Putamen (tissue), 1 donor: ENCODE data around the gene PKNOX1.
"Not testable (repeated sequence)": the region's sequence is repeated elsewhere in the genome, so short reads cannot be mapped to it uniquely, and the experiment has no call there.

Experiments
- DNase-seq: peaks from one replicate; pipeline ENCODE4 v3.0.0-alpha.2; 2016; ENCODE audit warnings: low spot score

Gene PKNOX1

DNA sequence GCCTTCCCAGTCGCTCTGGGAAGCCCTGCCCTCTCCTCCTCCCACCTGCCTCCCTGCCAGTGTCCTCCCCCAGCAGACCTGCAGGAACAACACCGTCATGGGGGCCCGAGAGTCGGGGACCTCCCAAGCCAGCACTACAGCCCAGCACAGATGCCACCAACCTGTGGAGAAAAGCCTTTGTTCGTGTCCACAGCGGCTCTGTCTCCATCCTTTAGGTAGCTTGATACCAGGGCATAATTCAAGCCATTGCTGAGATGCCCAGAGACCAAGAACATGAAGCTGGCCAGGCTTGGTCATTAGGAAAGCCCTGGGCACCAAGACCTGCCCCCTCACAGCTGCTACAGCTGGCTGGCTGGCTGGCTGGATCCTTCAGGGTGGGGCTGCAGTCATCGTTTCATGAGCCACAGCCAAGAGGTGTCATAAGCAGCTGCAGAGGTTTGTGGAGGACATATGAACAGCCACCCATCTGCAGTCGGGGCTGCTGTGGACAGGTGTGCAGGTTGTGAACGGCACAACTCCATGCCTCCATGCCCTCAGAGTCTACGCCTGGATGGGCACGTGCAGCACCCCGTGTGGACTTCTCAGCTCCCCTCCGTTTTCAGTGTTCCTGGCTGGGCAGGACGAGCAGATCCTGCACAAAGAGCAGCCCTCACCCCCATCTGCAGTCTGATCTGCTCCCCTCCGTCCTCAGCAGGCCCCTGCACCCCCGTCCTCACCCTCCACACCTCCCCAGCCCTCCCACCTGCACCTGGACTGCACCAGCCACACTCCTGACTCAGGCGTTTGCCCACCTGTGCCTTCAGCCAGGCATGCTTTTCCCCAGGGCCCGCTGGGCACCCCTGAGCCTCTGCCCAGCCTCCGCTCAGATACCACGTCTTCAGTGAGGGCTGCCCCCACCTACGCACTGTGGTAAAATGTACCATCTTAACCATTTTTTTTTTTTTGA lies 71.8 kb downstream of the PKNOX1 start:
- not testable (repeated sequence) for DNase-seq

DNA sequence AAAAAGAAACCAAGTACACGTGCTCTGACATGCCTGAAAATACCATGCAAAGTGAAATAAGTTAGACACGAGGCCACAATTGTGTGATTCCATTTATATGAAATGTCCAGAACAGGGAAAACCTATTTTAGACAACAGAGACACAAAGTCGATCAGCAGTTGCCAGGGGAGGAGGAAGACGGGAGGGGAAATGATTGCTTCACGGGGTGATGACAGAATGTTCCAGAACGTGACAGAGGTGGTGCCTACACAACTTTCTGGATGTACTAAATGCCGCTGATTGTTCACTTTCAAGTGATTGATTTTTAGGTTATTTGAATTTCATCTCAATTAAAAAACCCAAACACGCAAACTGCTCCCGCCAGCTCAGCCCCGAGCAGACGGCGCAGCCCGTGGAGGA lies 78.8 kb downstream of the PKNOX1 start:
- not testable (repeated sequence) for DNase-seq

DNA sequence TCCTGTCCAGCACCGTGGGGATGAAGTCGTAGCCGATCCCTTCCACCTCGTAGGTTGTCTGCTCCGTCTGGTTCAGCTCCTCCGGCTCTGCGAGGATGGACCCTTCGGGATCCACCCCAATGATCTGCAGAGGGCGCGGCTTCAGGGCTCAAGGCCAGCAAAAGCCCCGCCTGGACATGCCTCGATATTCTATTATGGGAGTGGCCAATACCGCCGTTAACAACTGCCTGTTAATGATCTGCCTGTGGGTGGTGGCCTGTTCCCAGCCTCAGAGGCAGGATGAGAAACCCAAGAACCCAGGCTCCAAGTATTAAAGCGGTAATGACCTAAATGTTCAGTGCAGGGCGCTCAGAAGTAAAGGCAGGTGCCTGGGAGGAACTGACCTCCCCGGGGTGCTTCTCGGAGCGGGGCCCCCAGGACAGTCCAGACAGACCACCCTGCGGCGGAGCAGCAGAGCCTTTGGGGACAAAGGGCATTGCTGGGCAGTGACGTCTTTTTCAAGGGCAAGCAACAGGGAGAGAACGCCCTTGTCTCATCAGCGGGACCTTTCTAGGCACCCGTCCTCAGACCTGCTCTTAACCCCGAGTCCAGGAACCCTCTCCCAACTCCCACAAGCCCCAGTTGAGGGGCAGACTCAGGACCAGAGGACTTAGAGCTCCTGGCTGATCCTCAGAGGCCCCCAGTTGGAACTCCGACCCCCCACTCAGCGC lies 88.7 kb downstream of the PKNOX1 start:
- DNase-seq = not testable (repeated sequence)

DNA sequence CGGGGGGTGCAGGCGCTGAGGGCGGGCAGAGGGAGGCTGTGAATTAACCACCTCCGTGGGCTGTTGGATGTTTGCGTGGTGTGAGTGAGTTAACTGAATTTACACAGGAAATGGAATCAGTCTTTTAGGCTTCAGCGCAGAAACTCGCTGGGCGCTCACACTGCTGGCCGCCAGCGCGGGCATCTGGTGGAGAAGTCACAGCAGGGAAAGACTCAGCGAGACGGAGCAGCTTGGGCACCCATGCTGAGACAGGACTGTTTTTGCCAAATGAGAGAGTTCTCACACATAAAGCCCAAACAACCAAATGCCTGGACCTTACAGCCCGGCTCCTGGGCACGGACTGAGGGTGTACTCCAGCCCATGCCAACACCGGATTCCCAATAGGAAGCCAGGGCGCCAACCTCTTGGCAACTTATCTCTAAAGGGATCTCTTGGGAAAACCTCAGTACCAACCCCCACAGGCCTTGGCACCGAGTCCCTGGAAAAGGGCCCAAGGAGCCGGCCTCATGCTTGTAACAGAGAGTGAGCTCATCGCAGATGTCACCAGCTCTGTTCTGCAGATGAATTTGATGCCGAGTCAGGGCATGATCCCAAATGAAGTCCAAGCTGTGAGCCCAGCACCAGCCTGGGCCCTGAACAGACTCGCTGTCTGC lies 90.0 kb downstream of the PKNOX1 start:
- not testable (repeated sequence) for DNase-seq

DNA sequence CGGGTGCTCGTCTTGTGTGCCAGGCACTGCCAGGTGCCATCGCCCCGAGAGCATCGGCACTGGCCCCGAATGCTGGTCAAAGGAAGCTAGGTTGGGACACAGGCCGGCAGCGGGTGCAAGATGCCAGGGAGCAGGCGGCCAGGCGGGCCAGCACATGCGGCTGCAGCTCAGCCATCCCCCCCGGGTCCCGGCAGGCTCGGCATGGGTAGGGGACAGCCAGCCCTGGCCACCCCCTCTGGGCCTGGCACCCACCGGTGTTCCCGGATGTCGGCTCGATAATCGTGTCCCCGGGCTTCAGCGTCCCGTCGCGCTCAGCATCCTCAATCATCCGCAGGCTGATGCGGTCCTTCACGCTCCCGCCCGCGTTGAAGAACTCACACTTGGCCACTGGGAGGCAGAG lies 91.6 kb downstream of the PKNOX1 start:
- not testable (repeated sequence) for DNase-seq

DNA sequence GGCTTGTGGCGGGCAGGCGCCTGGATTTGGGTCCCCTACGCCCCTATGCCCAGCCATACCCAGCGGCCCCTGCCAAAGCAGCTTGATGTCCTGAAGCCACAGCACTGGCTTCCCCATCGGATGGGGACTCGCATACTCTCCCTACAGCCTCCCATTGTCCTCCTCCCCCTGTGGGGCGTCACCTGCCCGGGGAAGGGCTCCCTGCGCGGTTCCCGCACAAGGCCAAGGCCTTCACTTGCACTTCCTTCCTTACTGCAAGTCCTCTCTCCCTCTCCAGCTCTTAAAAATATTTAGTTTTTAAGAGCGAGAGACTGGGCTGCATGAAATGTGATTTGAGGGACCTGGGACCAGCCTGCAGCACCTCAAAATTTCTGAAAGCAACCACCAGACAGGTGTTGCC lies 92.3 kb downstream of the PKNOX1 start:
- not testable (repeated sequence) for DNase-seq

DNA sequence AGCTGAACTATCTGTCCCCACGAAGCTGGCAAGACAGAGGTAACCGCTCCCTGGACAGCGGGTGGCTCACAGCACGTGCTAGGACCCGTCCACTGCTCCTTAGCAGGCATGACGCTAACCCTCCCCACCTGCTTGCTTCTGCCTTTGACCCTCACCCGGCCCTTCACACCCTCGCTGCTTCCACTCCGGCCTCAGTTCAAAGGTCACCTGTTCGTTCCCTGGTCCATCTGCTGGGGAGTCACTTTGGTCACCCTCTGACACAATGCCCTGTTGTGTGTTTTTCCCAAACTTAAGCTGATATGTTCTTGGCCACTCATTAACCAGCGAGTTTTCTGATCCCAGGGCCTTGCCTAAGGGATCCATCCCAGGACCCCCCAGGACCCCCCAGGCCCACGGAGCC lies 93.7 kb downstream of the PKNOX1 start:
- DNase-seq = not testable (repeated sequence)

DNA sequence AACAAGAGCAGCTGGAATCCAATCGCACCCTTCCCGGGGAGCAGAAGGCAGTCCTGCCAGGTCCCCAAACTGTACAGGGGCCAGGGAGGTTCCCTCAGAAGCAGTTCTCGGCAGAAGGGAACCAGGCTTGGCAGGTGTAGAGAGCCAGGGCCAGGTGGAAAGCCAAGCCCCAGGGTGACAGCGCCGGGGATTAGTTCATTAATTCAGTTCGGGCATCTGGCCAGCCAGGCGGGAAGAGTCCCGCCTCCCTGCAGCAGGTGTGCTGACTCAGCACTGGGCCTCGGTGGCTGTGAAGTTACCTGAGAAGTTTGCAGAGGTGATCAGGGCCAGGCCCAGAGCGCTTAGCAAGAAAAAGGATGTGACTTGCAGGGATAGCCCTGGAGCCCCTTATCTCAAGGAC lies 95.3 kb downstream of the PKNOX1 start:
- not testable (repeated sequence) for DNase-seq

DNA sequence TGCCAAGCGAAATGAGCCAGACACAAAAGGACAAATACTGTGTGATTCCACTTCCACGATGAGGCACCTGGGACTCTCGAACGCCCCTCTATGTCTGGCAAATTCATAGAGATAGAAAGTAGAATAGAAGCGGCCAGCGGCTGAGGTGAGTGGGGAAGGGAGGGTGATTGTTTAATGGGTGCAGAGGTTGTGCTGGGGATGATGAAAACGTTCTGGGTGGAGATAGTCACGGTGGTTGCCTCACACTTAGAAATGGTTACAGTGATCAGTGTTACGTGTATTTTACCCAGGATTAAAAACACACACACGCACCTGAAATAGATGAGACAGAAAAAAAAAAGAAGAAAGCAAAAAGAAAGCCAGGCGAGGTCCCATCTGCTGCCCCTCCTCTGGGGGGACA lies 98.4 kb downstream of the PKNOX1 start:
- not testable (repeated sequence) for DNase-seq

DNA sequence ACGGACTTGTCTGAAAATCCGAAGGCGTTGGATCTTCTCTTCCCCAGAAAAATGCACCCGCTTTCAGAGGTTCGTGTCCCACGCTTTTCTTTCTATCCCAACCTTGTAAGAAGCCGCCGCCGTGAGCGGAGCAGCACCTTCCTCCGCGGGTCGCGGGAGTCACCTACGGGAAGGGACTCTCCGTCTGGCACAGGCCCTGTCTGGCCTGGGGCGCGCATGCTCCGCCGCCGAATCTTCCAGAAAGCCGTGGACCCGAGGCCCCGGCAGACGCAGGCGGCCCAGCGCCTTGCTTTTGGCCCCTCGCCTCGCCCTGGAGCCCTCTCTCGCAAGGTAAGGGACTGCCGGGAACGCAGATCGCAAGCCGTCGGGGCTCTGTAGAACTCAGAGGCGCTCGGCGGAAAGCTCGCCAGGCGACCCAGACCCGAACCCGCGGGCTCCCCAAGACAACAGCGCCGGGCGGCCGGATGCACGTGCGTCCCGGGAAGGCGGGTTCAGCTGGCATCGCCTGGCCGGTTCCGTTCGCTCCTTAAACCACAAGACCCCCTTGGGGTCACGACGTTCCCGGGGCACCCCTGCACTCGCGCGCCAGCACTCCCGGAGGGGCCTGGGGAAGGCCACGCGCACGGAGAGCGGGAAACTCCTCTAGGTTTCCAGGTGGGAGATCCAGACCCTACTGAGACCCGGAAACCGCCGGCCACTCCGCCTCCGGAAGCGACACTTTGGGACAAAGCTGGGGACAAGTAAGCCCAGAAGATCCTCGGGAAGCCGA lies 100.2 kb downstream of the PKNOX1 start:
- DNase-seq = not testable (repeated sequence)

DNA sequence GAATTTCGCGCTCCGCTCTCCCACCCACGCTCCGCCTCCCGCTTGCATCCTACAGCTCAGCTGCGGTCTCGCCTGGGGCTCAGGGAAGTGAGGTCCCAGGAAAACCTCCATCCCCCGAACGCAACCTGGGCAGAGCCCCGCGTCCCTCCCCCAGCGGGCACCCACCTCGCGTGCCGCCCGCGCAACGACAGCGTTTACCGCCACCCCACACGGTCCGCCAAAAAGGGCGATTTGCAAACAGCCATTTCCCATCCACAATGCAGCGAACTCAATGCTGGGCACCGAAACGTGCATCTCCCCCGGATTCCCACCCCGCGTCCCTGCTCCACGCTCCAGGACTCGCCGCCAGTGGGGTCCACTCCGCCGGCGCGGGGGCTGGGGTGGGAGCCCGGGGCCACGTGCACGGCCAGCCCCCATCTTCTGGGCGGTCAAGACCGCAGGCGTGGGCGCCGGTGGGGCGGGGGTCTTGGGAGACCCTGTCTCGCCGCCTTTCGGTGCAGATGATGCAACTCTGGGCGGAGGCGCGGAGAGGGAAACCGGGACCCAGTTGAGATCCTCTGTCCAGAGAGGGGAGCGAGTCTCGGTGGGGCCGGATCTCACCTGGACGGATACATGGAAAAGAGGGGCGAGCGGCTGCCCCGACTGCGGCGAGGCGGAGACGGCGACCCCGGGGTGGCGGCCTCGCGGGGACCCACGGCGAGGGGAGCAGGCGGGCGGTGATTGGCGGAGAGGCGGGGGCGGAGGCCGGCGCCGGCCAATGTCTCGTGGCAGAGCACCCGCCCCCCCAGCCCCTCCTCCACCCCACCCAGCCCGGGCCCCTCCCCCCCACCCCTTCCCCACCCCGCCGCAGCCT lies 101.0 kb downstream of the PKNOX1 start, which contains the start of gene CBS:
CBS (minus strand) TSS at position 666 of the 853 bp plus-strand sequence. CDS start 3,642 bp downstream, outside the sequence.
- DNase-seq = not testable (repeated sequence)

DNA sequence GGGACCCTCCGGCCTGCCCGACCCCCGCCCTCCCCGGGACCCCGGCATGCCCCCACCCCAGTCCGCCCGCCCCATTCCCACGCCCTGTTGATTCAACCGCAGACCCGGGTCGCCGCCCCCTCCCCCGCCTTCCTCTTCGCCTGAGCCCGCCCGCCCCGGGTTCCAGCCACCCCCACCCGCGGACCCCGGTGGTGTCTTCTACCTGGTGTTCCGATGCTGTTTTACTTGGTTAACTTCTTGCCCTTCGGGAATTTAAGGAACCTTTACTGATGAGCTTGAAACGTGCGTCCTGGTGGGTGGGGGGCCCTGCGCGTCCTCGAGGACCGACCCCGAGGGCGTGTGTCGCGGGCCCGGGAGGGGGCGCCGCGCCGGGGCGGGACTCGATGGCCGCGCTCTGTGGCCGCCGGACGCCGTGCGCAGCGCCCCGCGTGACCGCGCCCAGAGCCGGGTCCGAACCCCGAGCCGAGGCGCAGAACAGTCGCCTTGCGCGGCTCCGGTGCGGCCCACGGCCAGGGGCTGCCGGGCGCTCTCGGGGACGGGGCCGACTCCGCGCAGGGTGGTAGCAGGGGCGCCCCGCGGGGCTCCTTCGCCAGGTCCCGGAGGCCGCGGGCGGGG lies 101.8 kb downstream of the PKNOX1 start:
- DNase-seq = not testable (repeated sequence)

DNA sequence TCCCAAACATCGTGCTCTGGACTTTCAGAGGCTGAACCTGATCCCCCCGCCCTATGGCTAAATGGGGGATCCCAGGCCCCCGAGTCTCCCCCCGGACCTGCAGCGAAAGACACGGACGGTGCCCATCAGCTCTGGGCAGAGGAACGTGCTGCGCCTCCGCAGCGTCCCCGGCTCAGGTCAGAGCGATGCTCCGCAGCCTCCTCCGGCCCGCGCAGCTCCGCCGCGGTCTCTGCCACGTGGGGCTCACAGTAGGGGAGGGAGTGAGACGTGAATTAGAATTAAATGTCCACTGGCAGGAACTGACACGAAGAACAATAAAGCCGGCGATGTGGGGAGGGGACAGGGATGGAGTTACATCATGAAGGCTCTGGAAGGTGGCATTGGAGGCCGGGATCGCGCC lies 102.3 kb downstream of the PKNOX1 start:
- not testable (repeated sequence) for DNase-seq

DNA sequence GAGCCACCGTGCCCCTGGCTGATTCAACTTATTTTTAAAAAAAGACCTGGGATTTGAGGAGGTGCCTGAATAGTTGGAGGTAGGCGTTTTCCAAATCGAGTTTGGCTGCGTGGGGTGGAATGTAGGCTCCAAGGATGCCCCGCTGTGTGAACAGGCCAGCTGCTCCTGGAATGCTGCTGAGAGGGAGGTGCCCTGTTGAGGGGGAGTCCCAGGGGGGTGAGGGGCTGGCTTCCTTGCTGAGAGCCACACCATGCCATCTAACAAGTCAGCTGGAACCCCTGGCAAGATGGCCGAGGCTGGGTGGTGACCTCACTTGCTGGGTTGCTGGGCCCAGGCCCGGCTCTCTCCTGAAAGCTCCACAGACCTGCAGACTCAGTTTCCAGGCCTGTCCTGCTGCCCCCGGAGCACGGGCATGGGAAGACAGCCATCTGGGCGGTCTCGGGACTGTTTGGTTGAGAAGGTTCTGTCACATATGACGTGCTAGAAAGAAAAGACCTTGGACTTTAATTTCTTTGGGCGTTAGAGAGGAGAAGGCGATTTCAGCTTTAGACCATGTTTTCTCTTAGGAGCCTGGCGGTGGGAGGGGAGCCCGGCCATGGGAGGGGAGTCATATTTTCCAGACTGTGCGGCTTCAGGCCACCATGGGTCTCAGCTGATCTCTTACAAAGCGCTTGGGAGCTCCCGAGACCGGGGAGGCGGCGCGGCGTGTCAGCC lies 108.4 kb downstream of the PKNOX1 start:
- not testable (repeated sequence) for DNase-seq
